ENCODE results near the gene CLN3.

Gene CLN3

DNA sequence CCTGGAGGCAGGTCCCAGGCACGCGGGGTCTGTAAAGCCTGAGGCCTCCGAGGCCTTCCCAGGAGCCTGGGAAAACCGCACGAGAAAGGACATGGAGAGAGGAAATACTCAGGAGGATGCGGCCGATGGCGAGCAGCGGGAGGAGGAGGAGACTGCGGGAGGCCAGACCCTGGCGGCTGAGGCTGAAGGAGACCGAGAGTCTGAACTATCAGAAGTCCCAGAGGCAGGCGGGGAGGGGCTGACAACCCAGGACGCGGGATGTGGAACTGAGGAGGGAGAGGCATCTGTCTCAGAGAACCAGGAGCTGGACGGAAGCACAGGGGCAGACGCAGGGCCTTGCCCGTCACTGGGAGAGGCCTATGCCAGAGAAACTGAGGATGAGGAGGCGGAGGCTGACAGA lies 5.0 kb upstream of the CLN3 start:
- DNase-seq (ENCODE audit: insufficient read length, low spot score) (no peak), FAIRE-seq (no peak)
- no peak for TF ChIP-seq CTCF (IDR thresholded peaks at IDR 0.05; ENCODE audit: insufficient read depth, missing control alignments)

DNA sequence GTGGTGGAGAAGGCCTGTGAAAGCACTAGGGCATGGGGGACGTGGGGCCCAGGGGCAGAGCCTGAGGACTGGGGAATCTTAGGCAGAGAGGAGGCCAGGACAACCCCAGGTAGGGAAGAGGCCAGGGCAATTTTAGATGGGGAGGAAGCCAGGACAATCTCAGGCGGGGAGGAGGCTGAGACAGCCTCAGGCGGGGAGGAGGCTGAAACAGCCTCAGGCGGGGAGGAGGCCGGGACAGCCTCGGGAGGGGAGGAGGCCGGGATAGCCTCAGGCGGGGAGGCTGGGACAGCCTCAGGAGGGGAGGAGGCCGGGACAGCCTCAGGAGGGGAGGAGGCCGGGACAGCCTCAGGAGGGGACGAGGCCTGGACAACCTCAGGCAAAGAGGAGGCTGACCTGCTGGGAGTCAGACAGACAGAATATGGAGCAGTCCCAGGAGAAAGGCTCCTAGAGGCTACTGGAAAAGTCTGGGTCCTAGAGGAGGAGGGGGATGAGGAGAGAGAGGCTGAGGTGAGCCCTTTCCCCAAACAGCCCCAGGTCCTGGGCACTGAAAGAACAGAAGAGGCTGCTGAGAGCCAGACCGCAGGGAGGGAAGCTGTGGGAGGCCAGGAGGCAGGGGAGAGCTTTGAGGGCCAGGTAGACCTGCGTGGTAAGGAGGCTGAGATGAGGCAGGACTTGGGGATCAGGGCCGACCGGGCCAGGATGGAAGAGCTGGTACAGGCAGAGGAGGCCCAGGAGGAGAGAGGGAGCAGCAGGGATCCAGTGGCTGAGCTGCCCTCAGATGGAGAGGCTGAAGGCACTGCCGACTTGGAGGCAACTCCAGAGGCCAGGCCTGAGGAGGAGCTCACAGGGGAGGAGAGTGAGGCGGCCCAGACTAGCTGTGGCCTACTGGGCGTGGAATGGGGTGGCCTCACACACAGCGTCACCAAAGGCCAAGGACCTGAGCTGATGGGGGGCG lies 4.2 kb upstream of the CLN3 start:
- no peak for DNase-seq (ENCODE audit: insufficient read length, low spot score)
- FAIRE-seq = no peak
- no peak for TF ChIP-seq CTCF (IDR thresholded peaks at IDR 0.05; ENCODE audit: insufficient read depth, missing control alignments)

- FAIRE-seq (no peak), DNase-seq (ENCODE audit: insufficient read length, low spot score) (no peak)
- no peak for TF ChIP-seq CTCF (IDR thresholded peaks at IDR 0.05; ENCODE audit: insufficient read depth, missing control alignments)
Observed at GRCh38 chr16:28495098-28495793, 3.4 kb upstream of the CLN3 start.

- FAIRE-seq = no peak
- no peak for DNase-seq (ENCODE audit: insufficient read length, low spot score)
- TF ChIP-seq CTCF (IDR thresholded peaks at IDR 0.05; ENCODE audit: insufficient read depth, missing control alignments) = no peak
Observed at GRCh38 chr16:28494121-28494851, 2.4 kb upstream of the CLN3 start, which contains the start of gene APOBR. Gene APOBR (plus strand): TSS chr16:28494643. CDS start chr16:28494682, 39 bp downstream.

DNA sequence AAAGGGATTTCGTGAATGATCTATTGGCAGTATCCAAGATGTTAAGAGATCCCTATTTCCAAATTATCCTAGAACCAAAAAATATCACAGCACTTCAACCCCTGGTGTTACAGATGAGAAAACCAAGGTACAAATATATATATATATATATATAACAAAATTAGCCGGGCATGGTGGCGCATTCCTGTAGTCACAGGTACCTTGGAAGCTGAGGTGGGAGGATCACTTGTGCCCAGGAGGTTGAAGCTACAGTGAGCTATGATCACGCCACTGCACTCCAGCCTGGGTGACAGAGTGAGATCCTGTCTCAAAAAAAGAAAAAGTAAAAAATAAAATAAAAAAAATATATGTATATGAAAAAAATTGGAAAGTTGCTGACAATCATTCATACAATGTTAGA lies 637 bp upstream of the CLN3 start:
- DNase-seq (ENCODE audit: insufficient read length, low spot score) = no peak
- no peak for FAIRE-seq
- no peak for TF ChIP-seq CTCF (IDR thresholded peaks at IDR 0.05; ENCODE audit: insufficient read depth, missing control alignments)

- DNase-seq (ENCODE audit: insufficient read length, low spot score) (no peak), FAIRE-seq (no peak)
- no peak for TF ChIP-seq CTCF (IDR thresholded peaks at IDR 0.05; ENCODE audit: insufficient read depth, missing control alignments)
Observed at GRCh38 chr16:28491230-28491969, 474 bp downstream of the CLN3 start.
